HepG2 (cell line): ENCODE data around the gene RGS10. TPM values are rescaled to one million over a fixed set of nuclear protein-coding genes. Genes with fewer than 3 reads are reported as not detected.

Source experiments
- ATAC-seq: fragments of 200-7000 bp; cut with Tn5 transposase; 3 replicates; pipeline ENCODE4 v1.9.1; 2020; ENCODE audit warnings: mild to moderate bottlenecking, moderate library complexity
- BruUV-seq: library from RNA; stranded (reverse); fragments of 400-500 nt; replicated peaks from 2 replicates; lab custom pipeline; 2021; lab: Mats Ljungman, UMichigan
- CTCF ChIA-PET: fragments of 300-600 bp; formaldehyde crosslinking; extraction: SDS; loops from one replicate; lab custom pipeline; 2021; ENCODE audit warnings: low total read pairs, inconsistent platforms, low intra/inter-chr PET ratio; lab: Yijun Ruan, JAX
- POLR2A ChIA-PET: fragments of 350-600 bp; sonication (Branson Sonifier 250); formaldehyde crosslinking; loops from one replicate; lab custom pipeline; 2020; ENCODE audit warnings: antibody characterized with exemption, inconsistent platforms; lab: Yijun Ruan, JAX
- DNase-seq: peaks from one replicate; pipeline ENCODE4 v3.0.0-alpha.2; 2015; ENCODE audit warnings: low spot score
- FAIRE-seq: peaks from 3 replicates; lab custom pipeline; 2011; peaks lifted over from hg19 to GRCh38; lab: Jason Lieb, UNC
- H2AFZ ChIP-seq: one replicate; pipeline ENCODE4 v1.6.1; 2011; ENCODE audit warnings: low read length, inconsistent platforms
- H3K27ac ChIP-seq: fragments of 300-600 bp; 3 replicates; pipeline ENCODE4 v1.8.0; 2011; ENCODE audit warnings: mixed run types, mild to moderate bottlenecking, mixed read lengths, low read length, inconsistent platforms; ENCODE audit not compliant: insufficient read depth; ENCODE audit errors: extremely low read length
- H3K27me3 ChIP-seq, 2 experiments: fragments of 200-600 bp in 1 of 2; 2 replicates in 1 of 2; 3 replicates in 1 of 2; pipeline versions ENCODE4 v1.6.0 to v1.8.0; 2011; ENCODE audit warnings: low read length in 2 of 2, mild to moderate bottlenecking in 2 of 2, moderate library complexity in 2 of 2, inconsistent platforms in 1 of 2; ENCODE audit not compliant: insufficient read depth in 2 of 2, control insufficient read depth in 1 of 2
- H3K36me3 ChIP-seq, 2 experiments: fragments of 200-600 bp in 1 of 2; replicated peaks in 1 of 2; 2 replicates in 1 of 2; 3 replicates in 1 of 2; pipeline versions ENCODE4 v1.5.1 to v1.8.0; 2011; ENCODE audit warnings: low read length in 2 of 2, inconsistent platforms in 1 of 2; ENCODE audit not compliant: insufficient read depth in 2 of 2, control insufficient read depth in 1 of 2
- H3K4me1 ChIP-seq: 2 replicates; pipeline ENCODE4 v1.5.1; 2012; ENCODE audit warnings: low read length, inconsistent platforms; ENCODE audit not compliant: insufficient read depth
- H3K4me2 ChIP-seq: 2 replicates; pipeline ENCODE4 v1.6.0; 2011; ENCODE audit warnings: low read depth, low read length, inconsistent platforms
- H3K4me3 ChIP-seq, 3 experiments: fragments of 200-600 bp in 1 of 3; sonication (generic), shearing (Covaris generic) in 1 of 3; replicated peaks in 1 of 3; 2 replicates each; pipeline ENCODE4 v1.5.1; 2011 to 2016; ENCODE audit warnings: low read length in 3 of 3, inconsistent platforms in 2 of 3, low read depth in 2 of 3, mild to moderate bottlenecking in 2 of 3, control low read depth in 1 of 3, mixed read lengths in 1 of 3; ENCODE audit not compliant: insufficient read depth in 1 of 3
- H3K79me2 ChIP-seq: one replicate; pipeline ENCODE4 v1.6.1; 2011; ENCODE audit warnings: low read length, inconsistent platforms; ENCODE audit not compliant: insufficient read depth
- H3K9ac ChIP-seq: 2 replicates; pipeline ENCODE4 v1.6.0; 2011; ENCODE audit warnings: mild to moderate bottlenecking, low read depth, low read length, inconsistent platforms; ENCODE audit not compliant: insufficient read depth
- H3K9me3 ChIP-seq: 2 replicates; pipeline ENCODE4 v1.5.1; 2012; ENCODE audit warnings: mild to moderate bottlenecking, low read length
- H4K20me1 ChIP-seq: 2 replicates; pipeline ENCODE4 v1.6.0; 2011; ENCODE audit warnings: inconsistent platforms, mild to moderate bottlenecking, low read length, moderate library complexity; ENCODE audit not compliant: insufficient read depth
- HDAC6 ChIP-seq: fragments of 200-600 bp; sonication (generic); IDR thresholded peaks from 2 replicates; pipeline ENCODE4 v1.7.0; 2017; ENCODE audit warnings: mild to moderate bottlenecking, antibody characterized with exemption, low read length, low read depth
- HHEX ChIP-seq: IDR thresholded peaks from 2 replicates; pipeline ENCODE4 v1.6.1; 2016; ENCODE audit warnings: control low read depth
- HOXA3 ChIP-seq: sonication (generic); formaldehyde crosslinking; IDR thresholded peaks from 2 replicates; pipeline ENCODE4 v1.5.0; 2020; ENCODE audit warnings: missing genetic modification reagents
- JARID2 ChIP-seq: sonication (generic); formaldehyde crosslinking; IDR thresholded peaks from 2 replicates; pipeline ENCODE4 v1.8.1; 2023; ENCODE audit warnings: missing genetic modification reagents, inconsistent platforms; ENCODE audit not compliant: insufficient replicate concordance
- MBD4 ChIP-seq: IDR thresholded peaks from 2 replicates; pipeline ENCODE4 v1.6.1; 2012; ENCODE audit warnings: low read length, inconsistent platforms, borderline replicate concordance
- NFIC ChIP-seq: IDR thresholded peaks from 2 replicates; pipeline ENCODE4 v1.6.1; 2012; ENCODE audit warnings: mild to moderate bottlenecking, low read length, inconsistent platforms
- RBFOX2 ChIP-seq: fragments of 200-400 bp; formaldehyde crosslinking; IDR thresholded peaks from 2 replicates; pipeline ENCODE4 v1.6.1; 2017; ENCODE audit warnings: low read depth, mild to moderate bottlenecking, low read length
- RCOR2 ChIP-seq: IDR thresholded peaks from 2 replicates; pipeline ENCODE4 v1.6.1; 2016; ENCODE audit warnings: missing biosample characterization, missing genetic modification reagents
- SRSF9 ChIP-seq: fragments of 200-400 bp; formaldehyde crosslinking; IDR thresholded peaks from 2 replicates; pipeline ENCODE4 v1.6.1; 2018; ENCODE audit warnings: borderline replicate concordance, mild to moderate bottlenecking, low read depth, low read length; ENCODE audit not compliant: insufficient read depth, poor library complexity, severe bottlenecking
- ZIK1 ChIP-seq: sonication (generic); formaldehyde crosslinking; IDR thresholded peaks from 2 replicates; pipeline ENCODE4 v1.5.0; 2020; ENCODE audit warnings: mild to moderate bottlenecking, low read depth, missing genetic modification reagents, borderline replicate concordance
- ZNF121 ChIP-seq: sonication (generic); formaldehyde crosslinking; IDR thresholded peaks from 2 replicates; pipeline ENCODE4 v1.5.0; 2020; ENCODE audit warnings: mild to moderate bottlenecking, missing genetic modification reagents
- ZNF564 ChIP-seq: sonication (generic); formaldehyde crosslinking; IDR thresholded peaks from 2 replicates; pipeline ENCODE4 v1.8.1; 2023; ENCODE audit warnings: mild to moderate bottlenecking, missing genetic modification reagents
- WGBS: methylation state at CpG from one replicate; pipeline ENCODE4 v1.1.6; 2017; ENCODE audit warnings: low lambda C conversion rate; 5-methylcytosine and 5-hydroxymethylcytosine counted together
- in situ Hi-C: cut with HindIII; loops from 2 replicates; pipeline ENCODE4 v1.10.0; 2017; ENCODE audit warnings: low pct_unique_long_range_greater_than_20kb; ENCODE audit not compliant: extremely low pct_ligation_motif_present
- intact Hi-C: fragments of 100-400 bp; cut with micrococcal nuclease; formaldehyde crosslinking; loops from one replicate; pipeline ENCODE4 v1.10.0; 2022; ENCODE audit not compliant: unreplicated experiment
- polyA plus RNA-seq, 8 experiments: library from polyadenylated mRNA; depleted of rRNA in 3 of 8; stranded (reverse) in 7 of 8; unstranded in 1 of 8; fragments of >200 nt; fragmentation: Illumina TruSeq in 4 of 8; extraction: Trizol in 4 of 8; gene quantifications; 2 replicates each; pipeline versions ENCODE4 v1.2.1 to v1.2.3, GENCODE V29; 2011 to 2016; ENCODE audit warnings: low read depth in 4 of 8, missing spikeins in 1 of 8, mixed read lengths in 1 of 8; ENCODE audit not compliant: insufficient read depth in 1 of 8
- total RNA-seq, 5 experiments: library from RNA; depleted of rRNA; stranded (reverse); fragments of >200 nt; fragmentation: Illumina TruSeq; extraction: Trizol; gene quantifications; 2 replicates each; pipeline ENCODE4 v1.2.3, GENCODE V29; 2016; ENCODE audit warnings: low read depth in 1 of 5
- TF ChIP-seq, protein P1 (sequence below): IDR thresholded peaks from 2 replicates; pipeline ENCODE4 v1.6.1; 2016; ENCODE audit warnings: low read depth, borderline replicate concordance
- TF ChIP-seq, protein P2 (sequence below), 2 experiments: sonication (generic) in 1 of 2; formaldehyde crosslinking in 1 of 2; IDR thresholded peaks; 2 replicates each; pipeline versions ENCODE4 v1.6.1 to v1.9.0; 2014 to 2022; ENCODE audit warnings: antibody characterized with exemption in 1 of 2, borderline replicate concordance in 1 of 2, inconsistent platforms in 1 of 2, low read depth in 1 of 2, missing genetic modification reagents in 1 of 2

Gene RGS10
- total and polyA plus RNA-seq, 2 of the 13 experiments (the other 11 are each of a cell fraction or from before 2014, with no cell fraction given), result 1.7 to 5.1 TPM

DNA sequence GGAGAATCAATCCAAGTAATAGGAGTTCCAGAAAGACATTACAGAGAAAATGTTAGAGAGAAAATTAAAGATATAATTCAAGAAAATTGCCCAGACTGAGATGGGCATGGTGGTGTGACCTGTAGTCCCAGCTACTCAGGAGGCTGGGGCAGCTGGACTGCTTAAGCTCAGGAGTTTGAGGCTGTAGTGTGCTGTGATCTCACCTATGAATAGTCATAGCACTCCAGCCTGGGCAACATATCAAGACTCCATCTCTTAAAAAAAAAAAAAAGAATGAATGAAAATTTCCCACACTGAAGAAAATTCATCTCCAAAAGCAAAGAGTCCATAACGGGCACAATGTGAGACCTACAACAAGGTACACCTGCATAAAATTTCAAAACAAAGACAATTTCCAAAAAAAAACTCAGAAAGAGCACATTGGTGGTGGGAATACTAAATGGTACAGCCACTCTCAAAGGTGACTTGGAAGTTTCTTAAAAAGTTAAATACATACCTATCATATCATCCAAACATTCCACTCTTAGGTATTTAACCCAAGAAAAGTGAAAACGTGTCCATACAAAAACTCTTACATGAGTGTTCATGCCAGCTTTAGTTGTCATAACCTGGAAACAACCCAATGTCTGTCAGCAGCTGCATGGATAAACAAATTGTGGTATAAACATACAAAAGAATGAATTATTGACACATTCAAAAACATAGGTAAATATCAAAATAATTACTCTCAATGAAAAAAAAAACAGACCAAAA, 6.9 kb upstream of the RGS10 start:
- intact Hi-C loops, result no loop called here
- FAIRE-seq, result no peak
- no peak for ATAC-seq

More for the DNA sequence above, 6.9 kb upstream of the RGS10 start:
- Histone ChIP-seq H2AFZ (no peak overlapping the region), H3K79me2 (no peaks in the 10 kb centered on the region), H3K9me3 (no peaks in the 10 kb centered on the region), H3K27ac (no peak overlapping the region), H4K20me1 (0 out of 2 replicates have a peak, but pooled peaks cover 3% of the 10 kb centered on the region), H3K36me3 (no peaks in the 10 kb centered on the region), H3K4me3 (no peak overlapping the region), H3K9ac (no peak overlapping the region), H3K4me2 (no peak overlapping the region), H3K27me3 (peaks cover 0 to 22% of the 10 kb centered on the region in 2 experiments; a peak in 4 of 5 replicates), H3K4me1 (no peaks in the 10 kb centered on the region)
- no peak for TF ChIP-seq HHEX (CRISPR knock-in tag)
- no peak for TF ChIP-seq NFIC
- no peak for TF ChIP-seq RBFOX2
- no peak for TF ChIP-seq JARID2
- TF ChIP-seq, protein P1, sequence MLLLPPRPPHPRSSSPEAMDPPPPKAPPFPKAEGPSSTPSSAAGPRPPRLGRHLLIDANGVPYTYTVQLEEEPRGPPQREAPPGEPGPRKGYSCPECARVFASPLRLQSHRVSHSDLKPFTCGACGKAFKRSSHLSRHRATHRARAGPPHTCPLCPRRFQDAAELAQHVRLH, result no peak
- TF ChIP-seq HOXA3, result no peak
- no peak for TF ChIP-seq RCOR2 (CRISPR knock-in tag)
- no peak for TF ChIP-seq ZIK1 (CRISPR knock-in tag)
- TF ChIP-seq, protein P2, sequence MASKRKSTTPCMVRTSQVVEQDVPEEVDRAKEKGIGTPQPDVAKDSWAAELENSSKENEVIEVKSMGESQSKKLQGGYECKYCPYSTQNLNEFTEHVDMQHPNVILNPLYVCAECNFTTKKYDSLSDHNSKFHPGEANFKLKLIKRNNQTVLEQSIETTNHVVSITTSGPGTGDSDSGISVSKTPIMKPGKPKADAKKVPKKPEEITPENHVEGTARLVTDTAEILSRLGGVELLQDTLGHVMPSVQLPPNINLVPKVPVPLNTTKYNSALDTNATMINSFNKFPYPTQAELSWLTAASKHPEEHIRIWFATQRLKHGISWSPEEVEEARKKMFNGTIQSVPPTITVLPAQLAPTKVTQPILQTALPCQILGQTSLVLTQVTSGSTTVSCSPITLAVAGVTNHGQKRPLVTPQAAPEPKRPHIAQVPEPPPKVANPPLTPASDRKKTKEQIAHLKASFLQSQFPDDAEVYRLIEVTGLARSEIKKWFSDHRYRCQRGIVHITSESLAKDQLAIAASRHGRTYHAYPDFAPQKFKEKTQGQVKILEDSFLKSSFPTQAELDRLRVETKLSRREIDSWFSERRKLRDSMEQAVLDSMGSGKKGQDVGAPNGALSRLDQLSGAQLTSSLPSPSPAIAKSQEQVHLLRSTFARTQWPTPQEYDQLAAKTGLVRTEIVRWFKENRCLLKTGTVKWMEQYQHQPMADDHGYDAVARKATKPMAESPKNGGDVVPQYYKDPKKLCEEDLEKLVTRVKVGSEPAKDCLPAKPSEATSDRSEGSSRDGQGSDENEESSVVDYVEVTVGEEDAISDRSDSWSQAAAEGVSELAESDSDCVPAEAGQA (IDR thresholded peaks at IDR 0.05; ENCODE audit: low read depth), result no peak
- TF ChIP-seq, protein P2 (CRISPR knock-in tag; IDR thresholded peaks at IDR 0.05; ENCODE audit: borderline replicate concordance), result no peak
- TF ChIP-seq ZNF121 (CRISPR knock-in tag), result no peak
- no peak for TF ChIP-seq HDAC6
- no peak for TF ChIP-seq ZNF564 (CRISPR knock-in tag)
- no peak for TF ChIP-seq MBD4
- TF ChIP-seq SRSF9, result no peak
- in situ Hi-C loops, result loop anchor here (25.0 kb wide), 1 partner anchor 362 kb away; the partner anchor contains the start of gene PRDX3
- 2% methylated on average over 2 of the region's 2 CpGs for WGBS
- BruUV-seq, result no TSS peak
- ChIA-PET POLR2A (no interaction called here), CTCF (no interaction called here)
- DNase-seq, result no peak
